Keratinocyte (primary cell): ENCODE data around the gene TSHZ3. TPM values are rescaled to one million over a fixed set of nuclear protein-coding genes. Genes with fewer than 3 reads are reported as not detected.

Experiments
- DNase-seq: peaks from one replicate; pipeline ENCODE4 v3.0.0-alpha.2; 2011; ENCODE audit warnings: low read depth, missing footprints, low spot score
- FAIRE-seq: peaks from 2 replicates; lab custom pipeline; 2011; peaks lifted over from hg19 to GRCh38; lab: Jason Lieb, UNC
- H2AFZ ChIP-seq: 2 replicates; pipeline ENCODE4 v1.6.0; 2012; ENCODE audit warnings: low read length, control low read depth, inconsistent platforms; ENCODE audit not compliant: control insufficient read depth
- H3K27ac ChIP-seq: 2 replicates; pipeline ENCODE4 v1.5.1; 2011; ENCODE audit warnings: low read length; ENCODE audit not compliant: control insufficient read depth, insufficient read depth
- H3K27me3 ChIP-seq: 3 replicates; pipeline ENCODE4 v1.6.0; 2011; ENCODE audit warnings: low read length; ENCODE audit not compliant: control insufficient read depth, insufficient read depth; ENCODE audit errors: extremely low read depth
- H3K36me3 ChIP-seq, 2 experiments: 2 replicates in 1 of 2; 3 replicates in 1 of 2; pipeline ENCODE4 v1.5.1; 2011; ENCODE audit warnings: low read length in 2 of 2, mild to moderate bottlenecking in 1 of 2; ENCODE audit not compliant: control insufficient read depth in 2 of 2, insufficient read depth in 2 of 2; ENCODE audit errors: extremely low read depth in 1 of 2
- H3K4me1 ChIP-seq: 3 replicates; pipeline ENCODE4 v1.5.1; 2011; ENCODE audit warnings: low read length; ENCODE audit not compliant: control insufficient read depth, insufficient read depth; ENCODE audit errors: extremely low read depth
- H3K4me2 ChIP-seq: 3 replicates; pipeline ENCODE4 v1.6.0; 2011; ENCODE audit warnings: low read depth, low read length; ENCODE audit not compliant: control insufficient read depth, insufficient read depth; ENCODE audit errors: extremely low read depth
- H3K4me3 ChIP-seq, 3 experiments: fragments of 200-600 bp in 1 of 3; sonication (generic) in 1 of 3; 2 replicates in 2 of 3; 3 replicates in 1 of 3; pipeline ENCODE4 v1.5.1; 2011 to 2016; ENCODE audit warnings: low read length in 3 of 3, mild to moderate bottlenecking in 3 of 3, control low read depth in 2 of 3, inconsistent platforms in 1 of 3, low read depth in 1 of 3, mixed read lengths in 1 of 3, mixed run types in 1 of 3, moderate library complexity in 1 of 3; ENCODE audit not compliant: control insufficient read depth in 2 of 3, insufficient read depth in 2 of 3; ENCODE audit errors: extremely low read depth in 1 of 3
- H3K79me2 ChIP-seq: 2 replicates; pipeline ENCODE4 v1.6.0; 2012; ENCODE audit warnings: low read length; ENCODE audit not compliant: control insufficient read depth, insufficient read depth
- H3K9ac ChIP-seq: 3 replicates; pipeline ENCODE4 v1.6.0; 2011; ENCODE audit warnings: low read length; ENCODE audit not compliant: control insufficient read depth, insufficient read depth; ENCODE audit errors: extremely low read depth
- H3K9me1 ChIP-seq: 3 replicates; pipeline ENCODE4 v1.6.0; 2011; ENCODE audit warnings: low read length; ENCODE audit not compliant: control insufficient read depth, insufficient read depth; ENCODE audit errors: extremely low read depth
- H3K9me3 ChIP-seq: 2 replicates; pipeline ENCODE4 v1.5.1; 2012; ENCODE audit warnings: low read depth, low read length; ENCODE audit not compliant: control insufficient read depth
- H4K20me1 ChIP-seq: 3 replicates; pipeline ENCODE4 v1.6.0; 2011; ENCODE audit warnings: low read length; ENCODE audit not compliant: control insufficient read depth, insufficient read depth; ENCODE audit errors: extremely low read depth
- EZH2 ChIP-seq: IDR thresholded peaks from one replicate; pipeline ENCODE4 v1.6.1; 2012; ENCODE audit warnings: inconsistent platforms, mild to moderate bottlenecking, low read length, moderate library complexity
- dilution Hi-C: fragments of 300-500 bp; cut with MboI; formaldehyde crosslinking; loops from one replicate; pipeline ENCODE4 v1.7.0; 2020; ENCODE audit warnings: low sequenced_read_pairs; ENCODE audit not compliant: extremely low pct_ligation_motif_present
- polyA plus RNA-seq, 5 experiments: library from polyadenylated mRNA; depleted of rRNA in 3 of 5; stranded (reverse) in 3 of 5; stranded (forward) in 1 of 5; unstranded in 1 of 5; fragments of >200 nt; gene quantifications; 1 replicate in 1 of 5; 2 replicates in 3 of 5; 3 replicates in 1 of 5; pipeline versions ENCODE4 v1.2.1 to v1.2.3, GENCODE V29; 2011 to 2012; ENCODE audit warnings: missing spikeins in 2 of 5, low read depth in 1 of 5, low replicate concordance in 1 of 5
- TF ChIP-seq, protein P1 (sequence below), 3 experiments: IDR thresholded peaks in 1 of 3; conservative IDR thresholded peaks in 1 of 3; optimal IDR thresholded peaks in 1 of 3; 2 replicates in 2 of 3; 3 replicates in 1 of 3; pipeline versions ENCODE3 to v1.5.1; 2011; ENCODE audit warnings: low read length in 3 of 3, mild to moderate bottlenecking in 3 of 3, moderate library complexity in 2 of 3, control low read depth in 1 of 3, inconsistent platforms in 1 of 3; ENCODE audit not compliant: insufficient read depth in 2 of 3; ENCODE audit errors: extremely low read depth in 1 of 3

TSHZ3 gene
- polyA plus RNA-seq, 1 donor (not counting 4 experiments of a cell fraction or from before 2014, with no cell fraction given) = 3.6 TPM

DNA sequence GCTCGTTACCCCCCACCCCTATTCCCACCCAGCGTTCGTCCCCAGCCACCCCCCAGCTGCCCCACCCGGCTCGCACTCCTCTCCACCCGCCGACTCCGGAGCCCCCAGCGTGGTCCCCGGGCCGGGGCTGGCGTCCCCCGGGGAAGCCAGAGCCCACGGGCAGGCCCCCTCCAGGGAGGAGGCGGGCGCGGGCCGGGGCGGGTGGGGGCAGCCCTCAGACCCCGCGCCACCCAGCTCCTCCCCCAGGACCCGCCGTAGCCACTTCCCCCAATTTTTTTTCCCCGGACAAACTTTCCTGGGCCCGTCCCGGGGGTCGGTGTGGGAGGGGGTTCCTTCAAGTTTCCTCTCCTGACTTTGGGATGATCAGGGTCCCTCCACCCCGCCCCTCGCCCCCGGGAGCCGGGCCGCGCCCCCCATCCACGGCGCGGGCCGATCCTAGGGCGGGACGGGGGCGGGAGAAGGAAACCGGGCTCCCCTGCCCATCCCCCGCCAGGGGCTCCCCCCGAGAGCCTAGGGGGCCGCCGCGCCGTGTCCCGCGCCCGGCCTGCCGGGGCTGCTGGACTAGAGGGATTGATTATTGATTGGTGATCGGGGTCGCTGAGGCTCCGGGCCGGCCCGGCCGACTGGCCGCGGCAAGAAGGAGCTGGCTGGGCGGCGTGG is 927 bp upstream of the TSHZ3 start:
- dilution Hi-C loops = no loop called here
- Histone ChIP-seq H3K27ac (peak overlapping the region; percentile 31), H3K4me3 (peak overlapping the region; percentile 56 to 81 (median 71)), H3K9me3 (no peaks in the 10 kb centered on the region), H3K9ac (peak overlapping the region; percentile 60), H2AFZ (peak overlapping the region; percentile 12), H3K27me3 (peaks cover 32% of the 10 kb centered on the region), H4K20me1 (no peaks in the 10 kb centered on the region), H3K79me2 (peaks cover 23% of the 10 kb centered on the region), H3K4me1 (peaks cover 24% of the 10 kb centered on the region), H3K4me2 (peak overlapping the region; percentile 65), H3K36me3 (peaks cover 0 to 2% of the 10 kb centered on the region in 2 experiments), H3K9me1 (no peaks in the 10 kb centered on the region)
- FAIRE-seq = no peak
- DNase-seq = no peak
- TF ChIP-seq, protein P1, sequence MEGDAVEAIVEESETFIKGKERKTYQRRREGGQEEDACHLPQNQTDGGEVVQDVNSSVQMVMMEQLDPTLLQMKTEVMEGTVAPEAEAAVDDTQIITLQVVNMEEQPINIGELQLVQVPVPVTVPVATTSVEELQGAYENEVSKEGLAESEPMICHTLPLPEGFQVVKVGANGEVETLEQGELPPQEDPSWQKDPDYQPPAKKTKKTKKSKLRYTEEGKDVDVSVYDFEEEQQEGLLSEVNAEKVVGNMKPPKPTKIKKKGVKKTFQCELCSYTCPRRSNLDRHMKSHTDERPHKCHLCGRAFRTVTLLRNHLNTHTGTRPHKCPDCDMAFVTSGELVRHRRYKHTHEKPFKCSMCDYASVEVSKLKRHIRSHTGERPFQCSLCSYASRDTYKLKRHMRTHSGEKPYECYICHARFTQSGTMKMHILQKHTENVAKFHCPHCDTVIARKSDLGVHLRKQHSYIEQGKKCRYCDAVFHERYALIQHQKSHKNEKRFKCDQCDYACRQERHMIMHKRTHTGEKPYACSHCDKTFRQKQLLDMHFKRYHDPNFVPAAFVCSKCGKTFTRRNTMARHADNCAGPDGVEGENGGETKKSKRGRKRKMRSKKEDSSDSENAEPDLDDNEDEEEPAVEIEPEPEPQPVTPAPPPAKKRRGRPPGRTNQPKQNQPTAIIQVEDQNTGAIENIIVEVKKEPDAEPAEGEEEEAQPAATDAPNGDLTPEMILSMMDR (optimal IDR thresholded peaks at IDR 0.05 in 1 of 3, IDR thresholded peaks at IDR 0.05 in 1 of 3, conservative IDR thresholded peaks at IDR 0.05 in 1 of 3; ENCODE audit: extremely low read depth in 1 of 3, insufficient read depth in 2 of 3, low read length in 3 of 3) = no peak
- no peak for TF ChIP-seq EZH2

DNA sequence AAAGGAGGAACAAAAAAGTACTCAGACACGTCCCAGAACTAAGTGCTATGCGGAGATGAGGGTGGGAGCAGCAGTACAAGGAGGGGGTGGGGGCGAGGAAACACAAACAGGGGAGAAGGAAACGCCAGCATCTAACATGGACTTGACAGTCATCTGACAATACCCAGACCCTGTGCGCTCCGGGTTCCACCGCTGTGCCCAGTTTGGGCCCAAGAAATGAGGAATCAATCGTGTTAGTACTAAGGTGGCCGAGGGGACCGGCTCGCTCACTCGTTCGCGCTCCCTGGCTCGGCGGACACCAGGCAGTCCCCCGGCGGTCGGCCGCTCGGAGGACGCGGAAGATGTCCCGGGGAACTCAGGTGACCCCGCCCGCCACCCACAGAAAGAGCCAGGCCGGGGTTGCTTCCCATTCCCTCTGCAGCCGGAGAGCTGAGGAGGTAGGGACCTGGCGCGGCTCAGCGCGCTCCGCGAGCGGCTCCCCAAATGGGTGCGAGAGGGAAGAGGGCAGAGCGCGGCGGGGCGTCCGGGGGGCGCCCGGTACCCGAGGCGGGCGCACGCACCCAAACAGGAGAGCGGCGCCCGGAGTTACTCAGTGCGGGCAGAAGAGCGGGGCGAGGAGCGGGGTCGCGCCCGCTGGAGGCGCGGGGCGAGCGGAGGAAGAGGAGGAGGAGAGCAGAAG is 616 bp downstream of the TSHZ3 start:
- FAIRE-seq (no peak), DNase-seq (no peak)
- Histone ChIP-seq H3K4me1 (peaks cover 23% of the 10 kb centered on the region), H3K9me3 (no peaks in the 10 kb centered on the region), H2AFZ (peak overlapping the region; percentile 43), H3K4me2 (peak overlapping the region; percentile 81), H3K27me3 (peaks cover 16% of the 10 kb centered on the region), H3K4me3 (peak overlapping the region; percentile 67 to 81 (median 71)), H3K36me3 (peaks cover 0 to 4% of the 10 kb centered on the region in 2 experiments), H3K27ac (no peak overlapping the region), H3K79me2 (peaks cover 32% of the 10 kb centered on the region), H3K9me1 (no peaks in the 10 kb centered on the region), H4K20me1 (no peaks in the 10 kb centered on the region), H3K9ac (peak overlapping the region; percentile 37)
- TF ChIP-seq EZH2 = no peak
- TF ChIP-seq, protein P1 (optimal IDR thresholded peaks at IDR 0.05 in 1 of 3, IDR thresholded peaks at IDR 0.05 in 1 of 3, conservative IDR thresholded peaks at IDR 0.05 in 1 of 3; ENCODE audit: extremely low read depth in 1 of 3, insufficient read depth in 2 of 3, low read length in 3 of 3) = no peak
- dilution Hi-C loops = no loop called here
